Gastrocnemius medialis (tissue), 4 donors: ENCODE measurements around the gene GRIN2C.
"Not testable (repeated sequence)": the region's sequence is repeated elsewhere in the genome, so short reads cannot be mapped to it uniquely, and the experiment has no call there.

ENCODE experiments used
- CTCF ChIP-seq, 5 experiments: fragments of 450-650 bp in 3 of 5; fragments of 200-600 bp in 2 of 5; sonication (generic) in 2 of 5; IDR thresholded peaks in 4 of 5; conservative IDR thresholded peaks in 1 of 5; 1 replicate in 4 of 5; 2 replicates in 1 of 5; pipeline ENCODE4 v1.5.1; 2016 to 2019; ENCODE audit warnings: antibody characterized with exemption in 5 of 5, mild to moderate bottlenecking in 3 of 5, moderate library complexity in 3 of 5
- POLR2A ChIP-seq, 2 donors: fragments of 450-650 bp; IDR thresholded peaks; one replicate each; pipeline ENCODE4 v1.6.1; 2017; ENCODE audit warnings: antibody characterized with exemption in 2 of 2, mild to moderate bottlenecking in 2 of 2, moderate library complexity in 2 of 2

DNA sequence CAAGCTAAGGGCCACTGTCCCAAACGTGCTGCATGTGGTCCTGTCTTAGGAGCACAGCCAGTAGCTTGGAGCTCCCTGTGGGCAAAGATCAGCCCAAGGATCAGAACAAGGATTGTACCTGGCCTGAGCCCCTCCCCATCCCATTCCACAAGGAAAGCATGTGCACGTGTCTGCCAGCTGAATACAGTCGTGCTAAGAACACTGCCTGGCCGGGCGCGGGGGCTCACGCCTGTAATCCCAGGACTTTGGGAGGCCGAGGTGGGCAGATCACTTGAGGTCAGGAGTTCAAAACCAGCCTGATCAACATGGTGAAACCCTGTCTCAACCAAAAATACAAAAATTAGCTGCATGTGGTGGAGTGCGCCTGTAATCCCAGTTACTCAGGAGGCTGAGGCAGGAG, 10.3 kb upstream of the GRIN2C start:
- not testable (repeated sequence) for TF ChIP-seq POLR2A (IDR thresholded peaks at IDR 0.05); CTCF (IDR thresholded peaks at IDR 0.05 in 4 of 5, conservative IDR thresholded peaks at IDR 0.05 in 1 of 5)
